HG03460 (cell line): Measurements from ENCODE around the gene HES5.
A peak's percentile ranks its signal among the peaks of the same experiment; 100 is the strongest.

Experiments
- ATAC-seq: cut with Tn5 transposase; IDR thresholded peaks from one replicate; pipeline ENCODE4 v1.9.1; 2021; ENCODE audit not compliant: unreplicated experiment

The HES5 gene

DNA sequence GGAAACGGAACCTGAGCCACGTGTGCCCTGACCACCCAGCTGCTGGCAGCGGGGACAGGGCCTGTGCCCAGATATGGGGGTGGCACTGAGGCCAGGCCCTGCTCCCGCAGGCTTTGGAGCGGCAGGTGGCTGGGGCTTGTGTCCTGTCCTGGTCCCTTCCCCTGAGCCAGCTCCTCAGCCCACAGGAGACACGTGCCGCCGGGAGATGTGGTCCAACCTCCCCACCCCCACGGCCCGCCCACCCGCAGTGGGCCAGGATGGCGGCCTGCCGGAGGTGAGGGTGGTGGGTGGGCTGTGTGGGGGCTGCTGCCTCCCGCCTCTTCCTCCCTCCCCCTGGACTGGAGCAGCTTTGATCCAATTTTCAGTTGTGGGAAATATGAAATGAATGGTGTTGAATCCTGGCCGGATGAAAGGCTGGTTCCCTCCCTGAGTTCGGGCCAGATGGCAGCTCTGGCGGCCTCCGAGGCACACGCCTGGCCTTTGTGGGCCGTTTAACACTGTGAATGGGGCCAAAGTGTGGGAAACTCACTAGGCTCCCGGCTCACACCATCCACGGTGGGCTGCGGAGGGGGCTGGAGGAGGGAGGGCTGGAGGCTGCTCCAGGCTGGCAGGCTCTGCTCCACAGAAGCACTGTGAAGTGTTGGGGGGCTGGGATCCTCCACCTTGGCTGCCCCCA lies 2.6 kb upstream of the HES5 start:
- no peak for ATAC-seq

DNA sequence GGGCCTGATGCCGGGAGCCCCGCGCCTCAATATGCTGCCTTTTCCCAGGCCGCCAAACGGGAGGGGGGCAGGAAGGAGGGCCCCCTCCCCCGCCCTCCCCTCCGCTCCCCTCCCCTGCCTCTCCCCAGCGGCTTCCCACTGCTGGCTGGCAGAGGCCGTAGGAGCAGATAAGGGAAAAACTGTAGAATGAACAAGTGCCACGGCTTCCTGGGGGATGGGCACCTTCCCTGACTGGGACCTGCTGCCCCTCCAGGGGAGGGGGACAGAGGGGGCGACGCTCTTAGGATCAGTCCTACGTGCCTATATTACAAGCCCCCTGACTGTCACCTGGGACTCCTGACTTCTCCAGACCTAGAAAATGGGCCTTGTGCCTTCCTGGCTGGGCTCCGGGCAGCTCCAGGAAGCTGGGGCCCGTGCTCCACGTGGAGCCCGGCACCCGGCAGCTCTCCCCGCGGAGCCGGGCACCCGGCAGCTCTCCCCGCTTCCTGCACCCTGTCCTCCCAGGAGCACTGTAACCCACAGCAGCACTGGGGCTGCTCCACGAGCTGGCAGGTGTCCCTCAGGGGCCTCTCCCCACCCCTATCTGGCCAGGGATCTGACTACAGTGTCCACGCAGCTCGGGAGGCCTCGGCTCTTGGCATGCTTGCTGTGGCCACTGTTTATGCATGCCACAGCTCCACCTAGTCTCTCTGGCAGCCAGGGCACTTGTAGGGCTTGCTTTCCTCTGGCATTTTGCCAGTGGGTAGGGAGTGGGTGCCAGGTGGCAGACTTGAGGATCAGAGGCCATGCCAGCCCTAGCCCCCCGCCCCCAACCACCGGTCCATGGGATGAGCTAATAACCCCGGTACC lies 674 bp upstream of the HES5 start:
- no peak for ATAC-seq

DNA sequence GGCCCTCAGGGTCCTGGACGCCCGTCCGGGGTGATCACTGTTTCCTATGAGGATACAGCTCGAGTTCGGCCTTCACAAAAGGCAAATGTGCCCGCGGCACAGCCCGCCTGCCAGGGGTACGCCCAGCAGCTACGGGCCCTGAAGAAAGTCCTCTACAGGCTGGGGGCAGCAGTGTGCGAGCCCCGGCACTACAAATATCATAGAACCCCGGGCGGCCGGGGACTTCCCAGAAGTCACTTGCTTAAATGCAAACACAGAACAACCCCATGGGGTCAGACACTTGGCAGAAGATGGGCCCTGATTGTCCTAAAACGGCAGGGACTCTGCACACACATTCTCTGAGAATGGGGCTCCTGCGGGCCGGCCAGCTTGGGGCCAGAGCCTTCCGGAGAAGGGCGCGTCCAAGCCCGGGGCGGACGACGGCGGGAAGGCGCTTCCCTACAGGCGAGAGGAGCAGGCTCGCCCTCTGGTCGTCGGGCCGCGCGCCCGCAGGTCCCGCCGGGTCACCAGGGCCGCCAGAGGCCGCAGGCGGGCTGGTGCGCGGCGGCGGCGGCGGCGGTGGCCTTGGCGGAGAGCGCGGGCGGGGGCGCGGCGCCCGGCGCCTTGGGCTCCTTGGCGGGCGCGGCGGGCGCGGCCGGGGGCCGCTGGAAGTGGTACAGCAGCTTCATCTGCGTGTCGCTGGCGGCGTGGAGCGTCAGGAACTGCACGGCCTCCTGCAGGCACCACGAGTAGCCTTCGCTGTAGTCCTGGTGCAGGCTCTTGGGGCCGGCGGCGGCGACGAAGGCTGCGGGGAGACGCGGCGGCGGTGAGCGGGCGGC lies 888 bp downstream of the HES5 start:
- no peak for ATAC-seq

DNA sequence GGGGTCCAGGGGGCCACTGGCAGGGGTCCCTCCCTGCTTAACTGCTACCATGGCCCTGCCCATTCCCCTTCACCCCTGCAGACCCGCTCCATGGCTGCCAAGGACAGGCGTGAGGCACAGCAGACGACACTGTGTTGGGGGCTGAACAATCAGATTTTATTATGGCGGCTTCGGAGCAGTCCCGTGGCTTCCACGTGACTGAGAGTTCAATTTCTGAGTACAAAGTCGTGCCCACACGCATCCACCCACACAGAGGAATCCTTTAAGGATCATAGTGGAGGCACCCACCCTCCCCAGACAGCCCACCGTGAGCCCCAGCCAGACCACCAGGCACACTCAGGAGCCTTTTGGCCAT lies 1.5 kb downstream of the HES5 start:
- ATAC-seq = no peak

DNA sequence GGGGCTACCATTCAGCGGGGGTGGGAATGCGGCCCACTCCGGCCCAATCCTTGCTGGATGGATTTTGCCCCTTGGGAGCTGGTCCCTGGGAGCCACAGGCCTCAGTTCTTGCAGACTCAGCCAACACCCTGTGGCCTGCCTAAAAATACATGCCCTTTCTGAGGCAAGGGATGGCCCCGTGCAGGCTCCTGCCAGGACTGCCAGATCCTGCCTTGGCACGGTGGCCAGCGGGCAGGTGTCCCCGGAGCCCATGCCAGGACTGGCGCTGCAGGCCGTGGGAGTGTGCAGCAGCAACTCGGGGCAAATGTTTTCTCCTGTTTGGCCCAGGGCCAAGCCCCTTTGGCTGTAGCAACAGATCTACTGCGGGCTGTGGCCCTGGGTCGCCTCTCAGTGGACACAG lies 2.0 kb downstream of the HES5 start:
- no peak for ATAC-seq

DNA sequence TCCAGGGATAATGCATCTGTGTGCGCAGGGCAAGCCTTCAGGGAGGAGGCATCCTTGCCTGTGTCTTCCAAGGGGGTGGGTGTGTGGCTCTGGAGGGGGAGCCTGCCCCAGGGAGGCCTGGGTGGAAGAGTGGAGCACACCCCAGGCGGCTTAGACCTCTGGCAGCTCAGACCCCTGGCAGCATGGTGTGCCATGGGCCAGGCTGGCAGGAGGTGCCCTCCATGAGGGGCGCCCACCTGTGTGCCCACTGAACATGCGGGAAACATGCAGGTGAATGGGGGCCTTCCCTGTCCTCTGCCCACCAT lies 2.6 kb downstream of the HES5 start:
- ATAC-seq = no peak

DNA sequence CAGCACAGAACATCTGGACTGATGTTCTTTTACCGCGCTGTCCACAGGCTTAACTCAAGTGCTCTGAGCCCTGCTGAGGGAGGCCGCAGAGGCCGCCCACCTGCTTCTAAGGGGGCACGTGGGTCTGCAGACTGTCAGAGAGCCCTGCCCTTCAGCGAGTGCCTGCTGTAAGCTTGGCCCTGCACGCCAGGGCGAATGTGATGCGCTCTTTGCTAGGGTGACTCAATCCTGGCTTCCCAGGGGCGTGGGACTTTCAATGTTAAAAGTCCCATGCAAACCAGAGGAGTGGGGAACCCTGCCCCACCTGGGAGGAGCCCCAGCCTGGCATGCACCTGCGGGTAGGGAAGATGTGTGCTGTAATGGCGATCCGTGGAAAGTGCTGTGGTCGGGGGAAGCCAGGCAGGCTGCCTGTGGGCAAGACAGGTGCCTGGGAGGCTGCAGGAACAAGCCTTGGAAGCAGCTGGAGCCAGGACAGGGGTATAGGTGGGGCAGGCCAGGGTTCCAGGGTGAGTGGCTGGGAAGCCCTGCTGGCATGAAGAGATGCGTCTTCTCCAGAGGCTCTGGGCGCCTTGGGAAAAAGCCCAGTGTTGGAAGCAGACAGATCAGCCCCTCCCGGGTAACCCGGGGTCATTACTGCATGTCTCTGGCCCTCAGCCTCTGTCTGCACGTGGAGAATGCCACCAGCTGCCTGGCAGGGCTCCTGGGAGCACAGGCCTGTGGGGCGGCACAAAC lies 3.1 kb downstream of the HES5 start:
- ATAC-seq = peak; percentile 28

DNA sequence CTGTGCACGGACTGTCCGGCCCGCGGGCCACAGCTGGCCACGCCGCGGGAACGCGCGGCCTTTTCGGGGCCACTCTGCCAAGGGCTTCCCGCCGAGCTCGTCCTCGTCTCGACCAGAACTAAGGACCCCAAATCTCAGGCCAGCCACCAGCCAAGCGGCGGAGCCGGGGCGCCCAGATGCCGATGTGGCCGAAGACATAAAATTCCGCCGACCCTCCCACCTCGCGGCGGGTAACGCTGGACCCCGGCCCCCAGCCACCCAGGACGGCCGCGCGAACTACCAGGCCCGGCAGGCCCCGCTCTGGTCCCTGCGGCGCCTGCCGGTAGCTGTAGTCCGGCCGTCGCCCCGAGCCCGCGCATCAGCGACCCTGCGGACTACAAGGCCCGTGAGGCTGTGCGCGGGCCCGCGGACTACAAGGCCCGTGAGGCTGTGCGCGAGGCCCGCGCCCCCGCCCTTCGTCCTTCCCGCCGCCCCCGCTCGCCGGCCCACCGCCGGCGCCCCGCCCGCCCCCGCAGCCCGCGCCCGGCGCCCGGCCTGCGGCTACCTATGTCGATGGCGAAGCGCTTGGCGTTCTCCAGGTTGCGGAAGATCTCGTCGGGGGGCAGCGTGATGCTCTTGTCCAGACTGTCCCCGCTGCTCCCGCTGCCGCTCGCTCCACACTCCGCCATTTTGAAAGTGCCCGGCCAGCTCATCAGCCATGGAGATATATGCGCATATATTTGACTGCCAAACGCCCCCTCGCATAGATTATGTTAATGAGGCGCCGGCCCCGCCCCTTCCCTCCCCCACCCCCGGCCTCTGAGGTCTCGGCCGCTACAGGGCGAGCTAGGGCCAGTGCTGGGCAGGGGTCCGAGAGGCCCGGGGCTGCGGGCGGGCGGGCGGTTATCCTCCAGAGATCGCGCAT lies 3.9 kb downstream of the HES5 start, which contains the start of gene PANK4:
TSS of gene PANK4 (minus strand) at position 677 of the 904 bp plus-strand sequence. CDS start at position 668, 9 bp downstream.
- peak; percentile 76 for ATAC-seq

DNA sequence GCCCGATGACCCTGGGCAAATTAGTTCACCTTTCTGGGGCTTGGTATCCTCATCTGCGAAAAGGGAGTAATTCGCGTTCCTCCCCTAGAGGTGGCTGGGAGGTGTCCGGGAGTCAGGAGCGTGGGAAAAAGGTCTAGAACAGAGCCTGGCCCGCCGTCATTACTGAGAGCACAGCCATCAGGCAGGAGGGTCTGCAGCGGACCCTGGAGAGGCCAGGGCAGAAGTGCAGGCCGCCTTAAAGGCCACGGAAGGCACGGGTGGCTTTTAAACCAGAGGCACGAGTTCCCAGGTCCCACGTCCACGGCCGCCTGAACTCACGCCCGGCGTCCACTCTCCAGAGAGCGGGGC lies 4.5 kb downstream of the HES5 start:
- ATAC-seq = no peak

DNA sequence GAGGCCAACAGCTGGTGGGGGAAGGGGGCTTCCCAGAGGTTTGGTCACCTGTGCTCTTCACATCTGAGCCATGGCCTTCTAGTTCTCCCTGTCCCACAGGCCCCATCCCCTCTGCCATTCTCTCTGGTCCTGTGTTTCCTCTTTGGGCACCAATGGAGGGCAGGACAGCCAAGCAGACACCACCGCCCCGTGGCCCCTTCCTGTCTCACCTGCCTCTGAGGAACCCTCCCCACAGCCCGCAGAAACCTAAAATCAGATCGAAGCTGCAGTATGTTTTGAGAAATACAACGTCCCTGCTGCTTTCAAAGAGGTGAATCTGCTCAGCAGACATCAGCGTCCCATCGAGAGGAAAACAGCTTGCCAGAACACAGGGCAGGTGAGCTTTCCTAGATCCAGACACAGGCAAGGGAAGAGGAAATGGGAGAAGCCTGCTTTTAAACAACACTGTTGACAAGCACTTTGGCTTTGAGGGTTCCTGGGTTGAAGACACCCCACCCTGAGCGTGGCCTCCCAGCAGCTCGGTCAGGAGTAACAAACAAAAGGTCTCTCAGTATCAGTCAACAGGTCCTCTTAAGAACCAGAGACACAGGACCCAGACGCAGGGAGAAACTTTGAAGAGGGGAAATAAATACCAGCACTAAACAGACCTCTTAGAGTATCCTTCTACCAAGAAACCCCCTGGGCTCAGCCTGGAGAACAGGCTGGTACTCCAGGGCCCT lies 6.0 kb downstream of the HES5 start:
- ATAC-seq = no peak

DNA sequence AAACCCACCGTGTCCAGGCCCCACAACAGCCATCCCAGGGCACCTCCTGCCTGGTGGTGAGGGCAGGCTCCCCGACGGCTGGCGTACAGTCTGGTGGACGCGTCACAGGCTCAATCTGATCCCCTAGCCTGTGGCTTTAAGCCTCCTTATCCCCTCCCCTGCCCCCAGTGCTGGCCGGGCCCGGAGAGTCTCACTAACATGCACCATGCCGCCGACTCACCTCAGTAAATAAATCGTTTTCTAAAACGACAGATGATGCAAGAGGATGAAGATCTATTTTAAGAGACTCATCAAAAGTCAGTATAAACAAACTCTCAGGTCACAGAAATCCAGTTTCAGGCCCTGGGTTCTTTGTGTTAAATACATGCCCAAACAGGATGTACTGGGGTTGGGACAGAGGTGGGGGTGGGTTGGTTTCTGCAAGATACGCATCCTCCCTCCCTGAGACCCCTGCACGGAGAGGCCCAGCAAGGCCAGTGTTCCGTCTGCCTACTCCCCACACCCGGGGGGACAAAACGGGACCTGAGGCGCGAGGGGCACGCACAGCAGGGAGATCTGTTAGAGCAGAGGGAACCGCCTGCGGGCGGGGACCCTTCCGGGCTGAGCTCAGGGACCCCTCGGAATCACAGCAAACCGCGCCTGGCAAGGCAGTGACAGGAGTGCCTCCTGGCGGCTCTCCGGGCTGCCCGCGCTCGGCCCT lies 6.7 kb downstream of the HES5 start:
- no peak for ATAC-seq

DNA sequence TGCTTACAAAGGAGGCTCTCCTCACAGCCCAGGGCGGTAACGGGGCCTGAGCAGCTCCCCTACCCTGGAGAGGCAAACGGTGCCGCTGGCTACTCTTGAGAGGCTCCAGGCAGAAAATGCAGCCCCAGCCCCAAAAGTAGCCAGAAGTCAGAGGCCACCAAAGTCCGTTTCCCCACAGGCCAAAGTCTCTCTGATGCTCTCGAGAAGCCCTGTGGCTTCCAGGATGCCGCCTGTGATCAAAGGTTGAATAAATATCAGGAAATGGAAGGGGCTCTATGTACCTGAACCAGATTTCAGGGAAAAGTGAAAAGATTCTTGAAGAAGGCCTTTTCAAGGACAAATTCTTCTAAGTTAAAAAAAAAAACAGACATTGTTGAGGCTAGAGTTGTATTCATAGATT lies 7.8 kb downstream of the HES5 start:
- ATAC-seq = no peak

DNA sequence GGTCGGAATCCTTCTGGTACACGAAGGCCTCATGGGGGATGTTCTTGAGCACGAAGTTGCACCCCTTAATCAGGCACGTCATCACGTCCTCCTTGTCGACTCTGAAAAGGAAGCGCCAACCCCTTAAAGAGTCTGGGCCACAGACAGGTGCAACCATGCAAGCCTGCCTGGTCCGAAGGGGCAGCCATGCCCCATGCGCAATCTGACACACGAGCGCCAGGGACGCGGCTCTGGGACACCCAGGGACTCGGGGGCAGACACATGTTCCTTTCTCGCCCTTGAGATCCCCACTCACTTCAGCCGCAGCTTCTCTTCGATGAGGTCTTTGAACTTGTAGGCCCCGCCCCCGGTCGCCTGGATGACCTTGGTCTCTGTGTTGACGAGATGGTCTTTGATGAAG lies 9.3 kb downstream of the HES5 start:
- ATAC-seq = no peak

DNA sequence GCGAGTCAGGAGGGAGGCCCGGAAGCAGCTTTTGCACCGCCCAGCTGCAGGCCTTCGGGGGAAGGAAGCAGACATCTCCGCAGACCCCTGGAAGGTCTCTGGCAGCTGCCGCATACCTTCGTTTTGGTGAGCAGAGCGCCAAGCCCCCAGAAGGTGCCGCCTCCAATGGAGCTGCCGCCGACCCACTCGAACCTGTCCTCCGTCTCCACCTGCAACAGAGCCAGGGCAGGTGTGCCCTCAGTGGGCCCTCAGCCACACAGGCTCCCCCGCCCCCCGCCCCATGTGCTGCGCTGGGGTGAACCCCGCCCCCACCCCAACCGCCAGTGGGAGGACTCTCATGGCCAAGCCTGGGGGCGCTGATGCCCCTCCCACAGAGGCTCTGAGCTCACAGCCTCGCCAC lies 9.9 kb downstream of the HES5 start:
- ATAC-seq = no peak

DNA sequence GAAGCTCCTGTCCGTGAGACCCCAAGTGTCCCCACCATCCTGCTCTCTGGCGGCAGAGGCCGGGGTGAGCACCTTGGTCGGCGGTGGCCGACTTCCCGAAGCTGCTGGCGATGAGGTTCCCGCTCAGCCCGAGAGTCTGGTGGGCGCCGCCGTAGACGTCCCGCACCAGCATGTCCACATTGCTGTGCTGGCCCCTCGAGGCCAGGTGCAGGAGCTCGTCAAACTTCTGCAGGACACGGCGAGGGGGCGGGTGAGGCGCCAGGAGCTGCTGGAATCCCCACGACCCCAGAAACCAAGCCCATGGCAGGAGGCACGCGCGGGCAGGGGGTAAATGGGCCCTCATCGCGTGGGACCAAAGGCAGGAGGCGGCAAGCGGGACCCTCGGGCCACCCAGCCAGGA lies 10.3 kb downstream of the HES5 start:
- ATAC-seq = no peak

DNA sequence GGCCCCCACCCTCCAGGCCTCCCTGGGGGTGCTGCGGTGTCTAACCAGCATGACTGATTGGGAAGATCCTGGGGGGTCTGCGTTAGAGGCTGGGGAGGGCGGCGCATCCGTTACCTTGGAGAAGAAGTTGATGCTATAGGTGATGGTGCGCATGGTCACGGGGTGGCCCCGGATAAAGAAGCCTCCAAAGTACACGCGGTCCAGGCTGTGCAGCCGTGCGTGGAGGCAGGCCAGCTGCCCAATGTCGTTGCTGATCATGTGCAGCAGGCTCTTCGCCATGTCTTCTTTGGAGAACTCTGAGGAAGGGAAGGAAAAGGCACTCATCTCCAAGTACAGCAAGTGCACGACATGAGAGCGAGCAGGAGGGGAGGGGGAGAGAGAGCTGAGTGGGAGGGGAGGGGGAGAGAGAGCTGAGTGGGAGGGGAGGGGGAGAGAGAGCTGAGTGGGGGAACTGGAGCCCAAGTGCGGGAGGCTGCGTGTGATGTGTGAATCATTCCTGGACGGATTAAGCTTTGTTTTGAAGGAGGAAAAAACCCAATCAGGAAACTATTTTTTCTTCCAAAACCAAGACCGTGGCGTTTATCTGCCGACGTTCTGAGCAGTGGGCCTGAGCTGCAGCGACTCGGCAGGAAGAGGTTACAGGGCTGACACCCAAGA lies 10.9 kb downstream of the HES5 start:
- no peak for ATAC-seq

DNA sequence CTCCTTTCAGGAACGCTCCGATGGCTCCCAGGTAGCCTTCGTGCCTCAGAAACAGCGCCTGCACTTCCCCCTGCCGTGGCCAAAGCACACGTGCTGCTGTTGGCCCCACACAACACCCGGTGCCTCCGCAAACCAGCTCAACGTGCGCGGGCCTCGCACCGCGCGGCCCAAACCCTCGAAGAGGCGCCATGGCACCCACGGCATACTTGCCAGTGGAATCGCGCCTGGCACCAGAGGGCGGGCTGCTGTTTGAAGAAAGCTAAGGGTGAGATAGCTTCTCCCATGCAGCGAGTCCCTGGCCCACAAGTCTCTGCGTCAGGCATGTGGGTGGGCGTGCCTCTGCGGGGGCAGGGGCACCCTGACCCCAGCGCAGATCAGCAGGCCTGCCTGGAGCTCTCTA lies 11.5 kb downstream of the HES5 start:
- ATAC-seq = no peak

DNA sequence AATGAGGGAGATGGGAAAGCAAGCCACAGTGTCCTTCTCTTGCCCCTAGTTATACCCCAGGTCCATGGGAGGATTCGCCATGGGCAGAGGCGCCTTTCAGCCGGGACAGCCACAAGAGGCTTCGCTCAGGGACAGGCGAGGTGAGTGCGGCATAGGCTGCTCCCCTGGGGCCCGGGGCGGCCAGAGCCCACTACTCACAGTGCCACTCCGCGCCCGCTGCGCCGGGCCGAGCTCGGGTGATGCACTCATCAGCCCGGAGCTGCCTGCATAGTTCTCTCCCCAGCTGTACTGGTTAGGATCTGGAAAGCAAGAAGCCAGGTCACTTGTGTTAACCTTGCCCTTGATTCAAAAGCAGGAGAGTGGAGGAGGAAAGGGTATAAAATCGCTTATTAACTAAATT lies 12.1 kb downstream of the HES5 start:
- no peak for ATAC-seq

DNA sequence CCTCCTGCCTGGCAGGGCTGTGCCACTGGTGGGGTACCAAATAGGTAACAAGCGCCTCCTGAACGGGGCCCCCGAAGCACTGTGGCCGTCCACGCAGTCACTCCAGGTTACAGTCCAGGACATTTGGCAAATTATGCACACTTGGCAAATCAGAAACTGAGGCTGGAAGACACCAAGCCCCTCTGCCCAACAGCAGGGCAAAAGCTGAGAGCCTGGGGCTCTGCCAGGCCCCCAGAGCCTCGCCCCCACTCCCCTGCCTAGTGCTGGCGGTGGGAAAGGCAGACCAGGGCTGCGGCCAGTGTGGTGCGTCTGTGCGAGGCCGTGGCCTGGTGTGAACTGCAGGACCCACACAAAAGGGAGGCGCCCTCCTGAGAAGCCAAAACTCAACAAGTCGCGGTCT lies 13.1 kb downstream of the HES5 start:
- no peak for ATAC-seq
